T-helper 2 cell treated with Interferon-gamma antibody and Interleukin-4, amounts not matched to agents 100 ng/mL and 5 ng/mL, for 36 hours (primary cell): ENCODE measurements around the gene OPCML. TPM values are rescaled to one million over a fixed set of nuclear protein-coding genes. Genes with fewer than 3 reads are reported as not detected.

Source experiments
- intact Hi-C: fragments of 100-400 bp; cut with micrococcal nuclease; formaldehyde crosslinking; loops from one replicate; pipeline ENCODE4 v1.15.1; 2023
- total RNA-seq: library from RNA; stranded (reverse); gene quantifications from 2 replicates; pipeline ENCODE4 v1.2.3, GENCODE V29; 2022

Gene OPCML
- total RNA-seq, 1 donor from 2014 or later, result not detected

DNA sequence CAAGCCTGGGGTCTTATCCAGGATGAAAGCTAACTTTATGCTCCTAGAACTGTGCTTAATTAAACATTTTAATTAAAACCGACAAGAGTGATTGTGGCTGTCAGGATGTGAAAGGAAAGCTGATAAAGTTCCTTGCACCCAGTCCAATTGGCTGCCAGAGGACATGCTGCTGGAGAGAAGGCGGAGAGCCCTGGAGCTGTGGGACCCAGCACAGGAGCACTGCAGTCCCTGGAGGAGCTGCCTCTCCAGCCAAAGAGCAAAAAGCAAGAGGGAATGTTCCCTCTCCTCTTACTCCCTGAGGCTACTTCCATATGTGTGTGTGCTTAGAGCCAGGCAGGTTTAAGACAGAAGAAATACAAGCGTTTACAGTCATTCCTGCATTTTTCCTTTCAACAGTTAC, 118.6 kb downstream of the OPCML start:
- intact Hi-C loops, result no loop called here

- intact Hi-C loops, result no loop called here
These were observed 122.5 kb downstream of the OPCML start for GRCh38 chr11:133409799-133410198.

DNA sequence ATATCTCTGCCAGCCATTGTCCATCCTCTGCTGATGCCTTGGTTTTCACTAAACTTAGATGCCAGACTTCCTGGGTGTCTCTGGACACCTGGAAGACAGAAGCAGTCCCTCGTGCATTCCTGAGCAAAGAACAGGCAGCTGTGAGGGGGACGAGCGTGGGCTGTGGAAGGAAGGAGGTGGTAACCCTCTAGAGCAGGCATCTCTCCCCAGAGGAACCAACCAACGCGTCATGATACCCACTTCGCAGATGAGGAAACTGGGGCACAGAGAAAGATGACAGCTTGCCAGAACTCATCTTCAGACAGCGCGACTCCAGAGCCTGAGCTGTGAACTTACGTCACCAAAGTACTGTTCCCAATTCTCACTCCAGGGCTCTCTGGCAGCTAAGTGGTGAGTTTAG, 123.4 kb downstream of the OPCML start:
- intact Hi-C loops, result no loop called here

DNA sequence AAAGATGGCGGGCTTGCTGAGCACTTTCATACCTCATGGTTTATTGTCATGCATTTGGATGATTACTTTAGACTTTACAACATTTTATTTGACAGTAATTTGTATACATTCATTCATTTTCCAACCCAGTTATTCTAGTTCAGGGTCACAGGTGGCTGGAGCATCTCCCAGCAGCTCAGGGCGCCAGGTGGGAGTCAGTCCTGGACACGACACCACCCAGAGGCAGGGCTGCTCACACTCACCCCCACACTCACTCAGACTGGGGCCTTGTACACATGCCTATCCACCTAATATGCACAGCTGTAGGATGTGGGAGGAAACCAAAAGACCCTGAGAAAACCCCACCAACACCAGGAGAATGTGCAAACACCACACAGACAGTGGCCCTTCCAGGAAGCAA, 123.9 kb downstream of the OPCML start:
- intact Hi-C loops, result no loop called here

DNA sequence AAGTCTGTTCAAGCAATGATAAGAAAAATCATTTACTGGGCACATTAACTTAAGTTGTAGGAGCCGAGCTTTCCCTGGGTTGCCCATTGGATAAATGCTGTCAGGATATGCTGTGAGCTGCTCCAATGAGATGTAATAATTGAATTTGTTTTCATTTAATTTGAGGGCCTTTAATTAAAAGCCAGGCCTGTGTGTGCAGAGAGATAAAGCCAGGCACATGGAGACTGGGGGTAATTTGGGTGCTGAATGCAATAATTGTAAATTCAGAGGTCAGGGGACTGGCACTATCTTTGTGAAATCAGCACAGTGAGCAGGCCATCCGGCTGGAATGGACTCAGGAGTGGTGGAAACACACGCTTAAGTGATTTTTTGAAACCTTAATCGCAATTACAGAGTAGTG, 125.8 kb downstream of the OPCML start:
- intact Hi-C loops, result no loop called here

- intact Hi-C loops, result no loop called here
These were observed 128.4 kb downstream of the OPCML start for GRCh38 chr11:133403900-133404299.

DNA sequence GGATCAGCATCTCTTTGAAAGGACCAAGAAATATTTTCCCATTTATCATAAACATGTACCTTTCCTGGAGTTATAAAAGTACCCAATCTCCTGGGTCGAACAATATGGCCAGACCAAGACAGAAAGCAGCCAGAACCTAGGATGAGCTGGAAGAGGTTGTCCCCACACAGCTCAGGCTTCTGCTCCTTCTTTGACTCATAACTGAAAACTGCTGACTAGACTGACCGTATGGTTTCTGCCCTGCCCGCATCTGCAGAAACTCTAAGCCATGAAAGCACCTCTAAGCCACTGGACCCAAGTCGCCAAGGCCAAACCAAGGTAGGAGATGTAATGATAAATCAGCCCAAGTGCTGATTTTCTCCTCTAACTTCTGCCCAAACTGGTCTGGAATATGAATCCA, 129.8 kb downstream of the OPCML start:
- intact Hi-C loops, result no loop called here

DNA sequence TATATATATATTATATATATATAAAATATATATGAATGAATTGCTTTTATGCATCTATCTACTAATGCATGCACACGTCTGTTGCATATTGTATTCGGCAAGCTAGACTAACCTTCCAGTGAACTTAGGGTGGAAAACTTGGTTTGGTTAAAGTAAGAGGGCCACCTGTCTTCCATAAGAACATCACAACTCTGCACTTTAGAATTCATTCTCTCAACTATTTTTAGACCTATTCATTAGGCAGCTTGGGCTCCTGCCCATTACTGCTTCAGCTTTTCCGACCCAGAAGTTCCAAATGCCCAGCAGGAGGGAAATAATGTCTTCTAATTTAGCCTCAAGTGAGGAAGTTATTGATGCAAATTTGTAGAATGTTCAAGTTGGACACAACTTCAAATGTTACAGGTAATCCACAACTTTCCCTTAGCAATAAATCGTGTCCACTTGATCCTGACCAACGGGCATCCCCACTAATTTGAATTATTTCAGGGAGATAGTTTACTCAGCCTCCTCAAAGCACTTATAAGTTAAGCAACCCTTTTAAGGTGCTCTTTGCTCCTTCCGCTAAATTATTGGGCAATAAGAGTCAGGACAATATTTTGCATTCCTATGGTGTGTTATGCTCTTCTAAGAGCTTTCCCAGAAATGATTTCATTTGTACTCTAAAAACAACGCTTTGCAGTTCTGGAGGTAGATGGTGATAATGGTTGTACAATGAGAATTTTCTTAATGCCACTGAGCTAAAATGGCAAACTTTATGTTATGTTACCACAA, 132.3 kb downstream of the OPCML start:
- intact Hi-C loops, result no loop called here

DNA sequence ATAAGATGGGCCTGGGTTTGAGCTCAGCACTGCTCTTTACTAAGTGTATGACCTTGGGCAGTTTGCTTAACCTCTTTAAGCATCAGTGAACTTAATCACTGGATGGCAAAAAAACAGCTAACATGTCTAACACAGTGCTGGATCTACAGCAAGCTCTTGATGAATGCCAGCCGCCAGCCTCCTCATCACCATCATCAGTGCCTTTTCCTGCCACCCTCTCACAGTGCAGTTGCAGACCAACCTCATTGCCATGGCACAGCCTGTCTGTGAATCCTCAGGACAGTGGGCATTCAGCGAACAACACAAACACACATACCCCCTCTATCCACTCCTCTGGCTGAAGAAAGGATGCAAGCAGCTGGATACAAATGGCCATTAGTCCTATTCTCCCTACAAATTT, 133.0 kb downstream of the OPCML start:
- intact Hi-C loops, result no loop called here

- intact Hi-C loops, result no loop called here
These were observed 141.5 kb downstream of the OPCML start for GRCh38 chr11:133390803-133391202.

- intact Hi-C loops, result no loop called here
These were observed 143.2 kb downstream of the OPCML start for GRCh38 chr11:133388975-133389568.

DNA sequence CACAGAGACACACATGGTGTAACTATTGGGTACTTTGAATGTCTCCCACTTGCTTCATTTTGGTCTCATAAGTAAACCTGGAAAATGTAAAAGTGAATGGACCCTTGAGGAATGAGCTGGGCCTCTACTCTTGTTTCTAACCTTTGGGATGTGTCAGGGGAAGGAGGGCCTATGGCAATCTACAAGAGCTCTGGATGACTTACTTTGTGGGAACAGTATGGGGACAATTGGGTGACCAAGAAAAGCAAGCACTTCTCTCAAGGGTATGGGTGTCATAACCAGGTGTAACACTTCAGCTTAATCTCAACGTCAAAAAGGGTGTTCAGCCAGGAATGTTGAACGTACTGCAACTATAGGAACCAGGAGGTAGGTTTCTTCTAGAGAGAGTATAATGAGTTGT, 144.0 kb downstream of the OPCML start:
- intact Hi-C loops, result no loop called here

GRCh38 chr11:133386852-133387251, 145.4 kb downstream of the OPCML start:
- intact Hi-C loops, result no loop called here

DNA sequence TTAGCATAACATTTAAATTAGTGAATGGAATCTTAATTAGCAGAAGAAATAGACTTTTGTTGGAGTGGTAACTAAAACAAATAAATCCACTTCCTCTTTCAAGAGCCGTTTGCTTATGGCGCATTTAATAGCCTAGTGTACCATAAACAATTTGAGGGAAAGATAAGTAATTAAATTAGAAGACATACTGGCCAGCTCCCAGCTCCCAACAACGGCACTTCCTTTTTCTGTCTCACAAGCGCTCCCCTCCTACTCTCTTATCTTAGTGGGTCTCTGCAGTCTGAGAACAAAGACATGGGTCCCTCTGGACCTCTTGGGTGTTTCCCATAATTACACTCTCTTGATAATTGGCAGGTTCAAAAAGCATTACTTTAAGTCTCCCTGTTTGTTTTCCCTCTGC, 146.0 kb downstream of the OPCML start:
- intact Hi-C loops, result no loop called here

GRCh38 chr11:133385781-133386180, 146.5 kb downstream of the OPCML start:
- intact Hi-C loops, result no loop called here

GRCh38 chr11:133384731-133385130, 147.6 kb downstream of the OPCML start:
- intact Hi-C loops, result no loop called here

- intact Hi-C loops, result no loop called here
These were observed 148.6 kb downstream of the OPCML start for GRCh38 chr11:133383689-133384088.

- intact Hi-C loops, result no loop called here
These were observed 149.1 kb downstream of the OPCML start for GRCh38 chr11:133383201-133383600.

GRCh38 chr11:133382131-133382812, 150.0 kb downstream of the OPCML start:
- intact Hi-C loops, result no loop called here

DNA sequence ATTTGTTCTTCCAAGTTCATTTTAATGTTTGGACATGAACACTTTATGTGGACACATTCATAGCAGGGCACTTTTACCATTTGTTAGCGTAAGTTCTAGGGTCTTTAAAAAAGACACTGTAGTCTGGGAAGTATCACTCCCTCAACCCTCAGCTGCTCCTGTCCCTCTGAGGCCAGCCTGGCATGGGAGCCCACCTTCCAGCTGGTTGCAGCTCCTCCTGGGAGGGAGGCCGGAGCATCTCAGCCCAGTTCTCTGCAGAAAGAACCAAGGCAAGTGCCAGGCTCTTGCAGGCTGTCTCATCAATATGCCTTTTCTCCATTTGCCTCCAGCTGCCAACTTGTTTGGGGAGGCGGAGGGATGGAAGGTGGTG, 150.6 kb downstream of the OPCML start:
- intact Hi-C loops, result no loop called here

GRCh38 chr11:133366147-133366546, 166.2 kb downstream of the OPCML start:
- intact Hi-C loops, result no loop called here

GRCh38 chr11:133362916-133363315, 169.4 kb downstream of the OPCML start:
- intact Hi-C loops, result no loop called here

DNA sequence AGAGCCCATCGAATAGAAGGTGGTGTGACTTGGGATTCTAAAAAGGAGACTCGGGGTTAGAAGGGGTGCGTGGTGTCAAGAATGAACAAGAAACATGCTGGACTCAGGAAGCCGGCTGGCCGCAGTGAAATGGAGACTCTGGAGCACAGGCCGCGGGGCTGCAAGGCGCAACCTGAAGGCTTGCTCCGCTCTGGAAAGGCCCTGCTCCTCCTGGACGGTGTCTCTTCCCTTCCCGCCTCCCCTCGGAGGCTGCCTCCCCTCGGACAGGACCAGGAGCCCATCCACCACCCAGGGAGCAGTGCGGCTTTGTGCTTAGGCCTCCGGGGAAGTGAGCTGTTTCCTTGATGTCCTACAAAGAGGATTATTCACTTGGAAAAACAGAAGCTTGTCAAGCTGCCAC, 170.1 kb downstream of the OPCML start:
- intact Hi-C loops, result no loop called here
